AG04450 (cell line): Measurements from ENCODE around the gene GALK2. TPM values are rescaled to one million over a fixed set of nuclear protein-coding genes. Genes with fewer than 3 reads are reported as not detected.

Experiments
- CTCF ChIA-PET: fragments of 300-600, 350-600 bp; formaldehyde crosslinking; extraction: SDS; loops from one replicate; lab custom pipeline; 2022; ENCODE audit warnings: antibody characterized with exemption, inconsistent platforms; lab: Charles Lee
- POLR2A ChIA-PET: fragments of 350-600 bp; formaldehyde crosslinking; extraction: SDS; loops from one replicate; lab custom pipeline; 2021; ENCODE audit warnings: antibody characterized with exemption, inconsistent platforms; lab: Yijun Ruan, JAX
- DNase-seq: peaks from one replicate; pipeline ENCODE4 v3.0.0-alpha.2; 2011; ENCODE audit warnings: low read depth, low spot score
- H3K27ac ChIP-seq: one replicate; pipeline ENCODE4 v1.5.1; 2012; ENCODE audit warnings: low read depth, low read length, control low read depth
- H3K27me3 ChIP-seq: one replicate; pipeline ENCODE4 v1.6.0; 2012; ENCODE audit warnings: low read length; ENCODE audit not compliant: control insufficient read depth, insufficient read depth
- H3K4me3 ChIP-seq: 2 replicates; pipeline ENCODE4 v1.5.1; 2011; ENCODE audit warnings: mild to moderate bottlenecking, low read depth, low read length, control low read depth
- H3K9me3 ChIP-seq: 2 replicates; pipeline ENCODE4 v1.5.1; 2012; ENCODE audit warnings: low read length; ENCODE audit not compliant: control insufficient read depth, insufficient read depth
- CTCF ChIP-seq: IDR thresholded peaks from 2 replicates; pipeline ENCODE4 v1.5.1; 2011; ENCODE audit warnings: low read depth, low read length, control low read depth, inconsistent platforms
- polyA plus RNA-seq: library from polyadenylated mRNA; depleted of rRNA; stranded (reverse); fragments of >200 nt; gene quantifications from 2 replicates; pipeline ENCODE4 v1.2.3, GENCODE V29; 2011

Gene GALK2
- polyA plus RNA-seq, 1 experiment = 32.2 TPM

- CTCF ChIA-PET = interaction anchor here (1.5 kb wide), 1 partner anchor 156 kb away, joined by 3 read pairs; no protein-coding TSS in a partner anchor
- no peak for TF ChIP-seq CTCF
- Histone ChIP-seq H3K9me3 (no peaks in the 10 kb centered on the region), H3K27me3 (no peaks in the 10 kb centered on the region), H3K4me3 (no peak overlapping the region), H3K27ac (no peak overlapping the region)
- DNase-seq = no peak
- POLR2A ChIA-PET = no interaction called here
Observed at GRCh38 chr15:49131403-49131802, 38.6 kb upstream of the GALK2 start.

GRCh38 chr15:49134683-49135341 is 35.2 kb upstream of the GALK2 start:
- Histone ChIP-seq H3K27ac (peak overlapping the region; percentile 41), H3K9me3 (no peaks in the 10 kb centered on the region), H3K27me3 (no peaks in the 10 kb centered on the region), H3K4me3 (no peak overlapping the region)
- ChIA-PET CTCF (no interaction called here), POLR2A (no interaction called here)
- TF ChIP-seq CTCF = no peak
- DNase-seq = no peak

GRCh38 chr15:49135342-49135857 is 34.6 kb upstream of the GALK2 start:
- H3K27ac ChIP-seq = peak overlapping the region; percentile 41
- TF ChIP-seq CTCF = no peak
- no peak for DNase-seq
- H3K27me3 ChIP-seq = no peaks in the 10 kb centered on the region
- no peak overlapping the region for H3K4me3 ChIP-seq
- POLR2A ChIA-PET = no interaction called here
- CTCF ChIA-PET = no interaction called here
- no peaks in the 10 kb centered on the region for H3K9me3 ChIP-seq

- Histone ChIP-seq H3K27me3 (no peaks in the 10 kb centered on the region), H3K27ac (no peak overlapping the region), H3K9me3 (no peaks in the 10 kb centered on the region), H3K4me3 (no peak overlapping the region)
- ChIA-PET POLR2A (no interaction called here), CTCF (no interaction called here)
- TF ChIP-seq CTCF = no peak
- DNase-seq = peak; percentile 66
Observed at GRCh38 chr15:49135911-49136310, 34.1 kb upstream of the GALK2 start.

- TF ChIP-seq CTCF = no peak
- DNase-seq = no peak
- Histone ChIP-seq H3K4me3 (no peak overlapping the region), H3K27ac (peak overlapping the region; percentile 3), H3K9me3 (no peaks in the 10 kb centered on the region), H3K27me3 (no peaks in the 10 kb centered on the region)
- CTCF ChIA-PET = interaction anchor here (0.9 to 2.4 kb wide), 5 partner anchors 8 to 277 kb away, joined by 3 to 19 read pairs (median 4); no protein-coding TSS in a partner anchor
- POLR2A ChIA-PET = no interaction called here
Observed at GRCh38 chr15:49137861-49138260, 32.2 kb upstream of the GALK2 start.
